GM12875 (cell line): ENCODE results near the gene HAND1.

ENCODE experiments used
- H3K4me3 ChIP-seq: one replicate; pipeline ENCODE4 v1.5.1; 2011; ENCODE audit warnings: low read depth, low read length, control low read depth
- CTCF ChIP-seq: IDR thresholded peaks from 2 replicates; pipeline ENCODE4 v1.5.1; 2011; ENCODE audit warnings: low read depth, mild to moderate bottlenecking, control low read depth, inconsistent platforms, low read length, moderate library complexity, borderline replicate concordance; ENCODE audit not compliant: insufficient read depth

HAND1 gene

GRCh38 chr5:154474396-154475334 is 3.4 kb downstream of the HAND1 start:
- no peak overlapping the region for H3K4me3 ChIP-seq
- no peak for TF ChIP-seq CTCF

GRCh38 chr5:154473581-154474283 is 4.3 kb downstream of the HAND1 start:
- H3K4me3 ChIP-seq = no peak overlapping the region

GRCh38 chr5:154472871-154473580 is 5.0 kb downstream of the HAND1 start:
- H3K4me3 ChIP-seq = no peak overlapping the region

More at GRCh38 chr5:154473581-154474283, 4.3 kb downstream of the HAND1 start:
- no peak for TF ChIP-seq CTCF

GRCh38 chr5:154470947-154471870 is 6.8 kb downstream of the HAND1 start:
- no peak for TF ChIP-seq CTCF
- H3K4me3 ChIP-seq = no peak overlapping the region

More at GRCh38 chr5:154472871-154473580, 5.0 kb downstream of the HAND1 start:
- no peak for TF ChIP-seq CTCF

- H3K4me3 ChIP-seq = no peak overlapping the region
- TF ChIP-seq CTCF = no peak
Measured at GRCh38 chr5:154470137-154470536, 7.9 kb downstream of the HAND1 start.
